Measurements from ENCODE around the gene PRR22. TPM values are rescaled to one million over a fixed set of nuclear protein-coding genes. Genes with fewer than 3 reads are reported as not detected.
"Not testable (repeated sequence)": the region's sequence is repeated elsewhere in the genome, so short reads cannot be mapped to it uniquely, and the experiment has no call there.

PRR22 gene
- total RNA-seq, 2 experiments from 2014 or later: 2.3 to 2.4 TPM

- no peak overlapping the region for H3K4me3 Mint-ChIP-seq
- no peaks in the 10 kb centered on the region for H3K9me3 Mint-ChIP-seq
- ChIA-PET CTCF (interaction anchor here (1.8 kb wide), 1 partner anchor 21 kb away, joined by 5 read pairs; no protein-coding TSS in a partner anchor), POLR2A (no interaction called here)
- no peak overlapping the region for H3K27ac Mint-ChIP-seq
- no peak for DNase-seq
- peaks cover 22% of the 10 kb centered on the region for H3K36me3 Mint-ChIP-seq (ENCODE audit: low read depth)
- no peaks in the 10 kb centered on the region for H3K4me1 Mint-ChIP-seq
- H3K27me3 Mint-ChIP-seq: no peaks in the 10 kb centered on the region
Observed at GRCh38 chr19:5782945-5783919, 1.3 kb downstream of the PRR22 start.

DNA sequence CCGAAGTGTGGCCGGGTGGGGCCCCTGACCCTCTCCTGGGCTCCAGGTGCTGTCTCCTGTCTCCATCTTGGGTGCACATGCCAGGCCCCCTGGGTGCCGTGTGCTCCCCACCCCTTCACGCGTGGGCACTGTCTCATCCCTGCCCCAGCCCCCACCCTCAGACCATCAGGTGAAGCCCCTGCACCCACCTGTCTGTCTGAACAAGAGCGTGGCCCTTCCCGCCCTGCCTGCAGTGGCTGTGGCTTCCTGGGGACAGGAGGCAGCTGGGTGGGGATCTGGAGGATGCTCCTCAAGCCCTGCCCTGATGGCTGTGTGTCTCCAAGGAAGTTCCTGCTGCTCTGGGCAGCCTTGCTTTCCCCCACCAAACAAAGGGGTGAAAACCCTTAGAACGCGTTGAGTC lies 2.2 kb downstream of the PRR22 start:
- ChIA-PET POLR2A (no interaction called here), CTCF (interaction anchor here (1.8 kb wide), 1 partner anchor 22 kb away, joined by 5 read pairs; no protein-coding TSS in a partner anchor)
- Mint-ChIP-seq H3K4me3 (no peak overlapping the region), H3K4me1 (no peaks in the 10 kb centered on the region), H3K27me3 (no peaks in the 10 kb centered on the region), H3K36me3 (ENCODE audit: low read depth) (peaks cover 18% of the 10 kb centered on the region), H3K9me3 (no peaks in the 10 kb centered on the region), H3K27ac (no peak overlapping the region)
- no peak for DNase-seq

- DNase-seq; H3K36me3 Mint-ChIP-seq (ENCODE audit: low read depth); H3K27ac Mint-ChIP-seq; H3K4me1 Mint-ChIP-seq; H3K9me3 Mint-ChIP-seq; H3K4me3 Mint-ChIP-seq; H3K27me3 Mint-ChIP-seq: not testable (repeated sequence)
- ChIA-PET CTCF (interaction anchor here (0.6 kb wide), 1 partner anchor 325 kb away, joined by 3 read pairs; no protein-coding TSS in a partner anchor), POLR2A (interaction anchor here (0.8 kb wide), 1 partner anchor 9 kb away, joined by 4 read pairs; no protein-coding TSS in a partner anchor)
Observed at GRCh38 chr19:5780916-5781315, 3.6 kb downstream of the PRR22 start.

DNA sequence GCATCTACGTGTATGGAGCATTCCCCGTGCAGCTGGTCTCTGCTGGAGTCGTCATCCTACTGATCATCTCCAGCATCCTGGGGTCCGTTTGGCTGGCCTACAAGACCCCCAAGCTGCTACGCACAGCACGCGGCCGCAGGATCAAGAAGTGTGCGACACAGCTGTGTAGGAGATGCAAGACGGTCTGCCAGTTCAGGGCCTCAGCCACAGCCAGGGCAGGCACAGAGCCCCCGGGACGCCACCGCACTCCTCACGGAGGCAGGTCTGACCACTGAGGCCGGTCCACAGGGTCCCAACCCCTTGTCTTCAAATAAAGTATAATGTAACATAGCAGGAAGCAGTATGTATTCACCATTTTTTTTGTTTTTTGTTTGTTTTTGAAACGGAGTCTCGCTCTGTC lies 6.1 kb downstream of the PRR22 start:
- no peak for DNase-seq
- Mint-ChIP-seq H3K27me3 (no peaks in the 10 kb centered on the region), H3K4me1 (no peaks in the 10 kb centered on the region), H3K36me3 (ENCODE audit: low read depth) (no peaks in the 10 kb centered on the region), H3K4me3 (no peak overlapping the region), H3K27ac (no peak overlapping the region), H3K9me3 (no peaks in the 10 kb centered on the region)
- POLR2A ChIA-PET: no interaction called here
- CTCF ChIA-PET: interaction anchor here (0.7 kb wide), 1 partner anchor 582 kb away, joined by 3 read pairs; no protein-coding TSS in a partner anchor

GRCh38 chr19:5775668-5776309 lies 8.8 kb downstream of the PRR22 start:
- POLR2A ChIA-PET: no interaction called here

GRCh38 chr19:5774921-5775320 lies 9.6 kb downstream of the PRR22 start:
- CTCF ChIA-PET: interaction anchor here (0.9 kb wide), 1 partner anchor 54 kb away, joined by 4 read pairs; no protein-coding TSS in a partner anchor
- no peaks in the 10 kb centered on the region for H3K36me3 Mint-ChIP-seq (ENCODE audit: low read depth)
- POLR2A ChIA-PET: no interaction called here
- H3K27ac Mint-ChIP-seq: no peak overlapping the region
- H3K9me3 Mint-ChIP-seq: no peaks in the 10 kb centered on the region
- no peaks in the 10 kb centered on the region for H3K27me3 Mint-ChIP-seq
- no peak for DNase-seq
- no peaks in the 10 kb centered on the region for H3K4me1 Mint-ChIP-seq
- H3K4me3 Mint-ChIP-seq: no peak overlapping the region

More at GRCh38 chr19:5775668-5776309, 8.8 kb downstream of the PRR22 start:
- CTCF ChIA-PET: no interaction called here
- no peaks in the 10 kb centered on the region for H3K4me1 Mint-ChIP-seq
- no peaks in the 10 kb centered on the region for H3K27me3 Mint-ChIP-seq
- DNase-seq: no peak
- no peaks in the 10 kb centered on the region for H3K9me3 Mint-ChIP-seq
- H3K27ac Mint-ChIP-seq: no peak overlapping the region
- H3K36me3 Mint-ChIP-seq (ENCODE audit: low read depth): no peaks in the 10 kb centered on the region
- H3K4me3 Mint-ChIP-seq: no peak overlapping the region

- DNase-seq: no peak
- Mint-ChIP-seq H3K4me1 (no peaks in the 10 kb centered on the region), H3K9me3 (no peaks in the 10 kb centered on the region), H3K36me3 (ENCODE audit: low read depth) (no peaks in the 10 kb centered on the region), H3K27ac (no peak overlapping the region), H3K4me3 (no peak overlapping the region), H3K27me3 (no peaks in the 10 kb centered on the region)
- CTCF ChIA-PET: interaction anchor here (0.6 kb wide), 1 partner anchor 405 kb away, joined by 3 read pairs; no protein-coding TSS in a partner anchor
- POLR2A ChIA-PET: no interaction called here
Observed at GRCh38 chr19:5773276-5773675, 11.3 kb downstream of the PRR22 start.

DNA sequence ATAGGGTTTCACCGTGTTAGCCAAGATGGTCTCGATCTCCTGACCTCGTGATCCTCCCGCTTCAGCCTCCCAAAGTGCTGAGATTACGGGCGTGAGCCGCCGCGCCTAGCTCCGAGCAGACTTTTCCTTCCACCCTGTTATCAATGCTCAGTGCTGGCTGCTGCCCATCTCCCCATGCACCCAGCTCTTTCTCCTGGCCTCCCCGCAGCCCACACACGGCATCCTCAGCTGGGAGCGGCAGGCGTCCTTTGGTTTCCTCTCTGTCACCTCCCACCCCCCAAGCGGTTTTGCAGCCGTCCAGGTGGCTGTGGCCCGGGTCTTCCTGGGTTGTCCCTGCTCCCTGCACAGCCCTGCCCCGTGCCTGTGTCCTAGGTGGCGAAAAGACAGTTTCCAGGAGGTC lies 12.1 kb downstream of the PRR22 start:
- H3K4me1 Mint-ChIP-seq: no peaks in the 10 kb centered on the region
- ChIA-PET POLR2A (no interaction called here), CTCF (interaction anchor here (0.7 kb wide), 1 partner anchor 172 kb away, joined by 4 read pairs; no protein-coding TSS in a partner anchor)

DNA sequence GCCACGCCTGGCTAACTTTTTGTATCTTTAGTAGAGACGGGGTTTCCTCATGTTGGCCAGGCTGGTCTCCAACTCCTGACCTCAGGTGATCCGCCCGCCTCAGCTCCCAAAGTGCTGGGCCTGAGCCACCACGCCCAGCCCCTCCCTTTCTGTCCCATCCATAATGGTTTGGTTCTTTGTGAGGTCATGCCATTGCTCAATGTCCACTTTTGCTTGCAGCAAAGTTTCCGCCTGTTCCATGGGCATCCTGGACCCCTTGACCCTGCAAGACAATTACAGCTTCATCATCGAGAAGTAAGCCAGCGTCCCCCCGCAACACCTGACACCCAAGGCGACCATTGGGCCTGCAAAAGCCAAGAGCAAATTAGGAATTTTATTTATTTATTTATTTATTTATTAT lies 16.6 kb downstream of the PRR22 start:
- no peaks in the 10 kb centered on the region for H3K27me3 Mint-ChIP-seq
- POLR2A ChIA-PET: no interaction called here
- no peaks in the 10 kb centered on the region for H3K9me3 Mint-ChIP-seq
- H3K36me3 Mint-ChIP-seq (ENCODE audit: low read depth): no peaks in the 10 kb centered on the region
- no peak overlapping the region for H3K27ac Mint-ChIP-seq
- DNase-seq: no peak
- H3K4me3 Mint-ChIP-seq: no peak overlapping the region
- CTCF ChIA-PET: no interaction called here
- no peaks in the 10 kb centered on the region for H3K4me1 Mint-ChIP-seq

More for the DNA sequence above, 12.1 kb downstream of the PRR22 start:
- no peak for DNase-seq
- Mint-ChIP-seq H3K36me3 (ENCODE audit: low read depth) (no peaks in the 10 kb centered on the region), H3K9me3 (no peaks in the 10 kb centered on the region), H3K27ac (no peak overlapping the region), H3K27me3 (no peaks in the 10 kb centered on the region), H3K4me3 (no peak overlapping the region)

DNA sequence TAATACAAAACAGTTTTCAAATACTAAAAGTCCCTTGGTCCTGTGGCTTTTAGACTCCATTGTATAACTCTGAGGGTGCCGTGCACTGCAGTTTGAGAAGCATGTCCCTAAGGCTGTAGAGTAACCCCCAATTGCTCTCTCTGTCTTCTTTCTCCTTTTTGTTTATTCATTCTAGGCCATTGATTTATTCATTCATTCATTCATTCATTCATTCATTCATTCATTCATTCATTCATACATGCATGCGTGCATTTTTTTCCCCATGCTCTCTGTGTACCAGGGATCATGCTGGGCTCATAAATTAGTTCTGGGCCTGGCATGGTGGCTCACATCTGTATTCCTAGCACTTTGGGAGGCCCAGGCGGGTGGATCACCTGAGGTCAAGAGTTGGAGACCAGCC lies 19.3 kb downstream of the PRR22 start:
- H3K4me3 Mint-ChIP-seq: no peak overlapping the region
- POLR2A ChIA-PET: no interaction called here
- DNase-seq: no peak
- no peaks in the 10 kb centered on the region for H3K27me3 Mint-ChIP-seq
- H3K27ac Mint-ChIP-seq: no peak overlapping the region
- H3K9me3 Mint-ChIP-seq: no peaks in the 10 kb centered on the region
- CTCF ChIA-PET: no interaction called here
- H3K36me3 Mint-ChIP-seq (ENCODE audit: low read depth): no peaks in the 10 kb centered on the region
- no peaks in the 10 kb centered on the region for H3K4me1 Mint-ChIP-seq

GRCh38 chr19:5762608-5763217 lies 21.8 kb downstream of the PRR22 start:
- Mint-ChIP-seq H3K27ac (no peak overlapping the region), H3K27me3 (no peaks in the 10 kb centered on the region), H3K4me3 (no peak overlapping the region), H3K9me3 (no peaks in the 10 kb centered on the region), H3K4me1 (no peaks in the 10 kb centered on the region), H3K36me3 (ENCODE audit: low read depth) (no peaks in the 10 kb centered on the region)
- ChIA-PET POLR2A (no interaction called here), CTCF (no interaction called here)
- no peak for DNase-seq

GRCh38 chr19:5753743-5754142 lies 30.8 kb downstream of the PRR22 start:
- no peaks in the 10 kb centered on the region for H3K36me3 Mint-ChIP-seq (ENCODE audit: low read depth)
- CTCF ChIA-PET: no interaction called here
- no peak for DNase-seq
- H3K4me3 Mint-ChIP-seq: no peak overlapping the region
- POLR2A ChIA-PET: no interaction called here
- peaks cover 1% of the 10 kb centered on the region for H3K27me3 Mint-ChIP-seq
- no peak overlapping the region for H3K27ac Mint-ChIP-seq
- no peaks in the 10 kb centered on the region for H3K4me1 Mint-ChIP-seq
- H3K9me3 Mint-ChIP-seq: no peaks in the 10 kb centered on the region

DNA sequence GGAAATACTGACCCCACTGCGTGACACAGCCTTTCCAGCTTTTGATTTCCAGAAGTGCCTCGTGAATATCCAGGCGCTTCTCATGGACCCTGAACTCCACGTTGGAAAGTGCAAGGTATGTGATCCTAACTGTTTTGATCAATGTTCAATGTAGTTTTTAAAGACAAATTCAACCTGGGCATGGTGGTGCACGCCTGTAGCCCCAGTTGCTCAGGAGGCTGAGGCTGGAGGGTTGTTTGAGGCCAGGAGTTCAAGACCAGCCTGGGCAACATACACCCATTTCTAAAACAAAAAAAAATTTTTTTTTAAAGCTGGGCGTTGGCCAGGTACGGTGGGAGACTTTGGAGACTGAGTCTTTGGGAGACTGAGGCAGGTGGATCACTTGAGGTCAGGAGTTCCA lies 32.8 kb downstream of the PRR22 start:
- no peaks in the 10 kb centered on the region for H3K36me3 Mint-ChIP-seq (ENCODE audit: low read depth)
- DNase-seq: no peak

More for the DNA sequence above, 32.8 kb downstream of the PRR22 start:
- Mint-ChIP-seq H3K4me3 (no peak overlapping the region), H3K9me3 (no peaks in the 10 kb centered on the region), H3K4me1 (no peaks in the 10 kb centered on the region), H3K27me3 (peaks cover 1% of the 10 kb centered on the region), H3K27ac (no peak overlapping the region)
- ChIA-PET CTCF (no interaction called here), POLR2A (interaction anchor here (0.5 kb wide), 1 partner anchor 16 kb away, joined by 3 read pairs; no protein-coding TSS in a partner anchor)

Data from activated CD4-positive, alpha-beta memory T cell treated with anti-CD3 and anti-CD28 coated beads, Interleukin-2, amount 10 ng/mL, durations not matched to agents 7 days and 5 days (primary cell).